Measurements from ENCODE around the gene GTF2E1. TPM values are rescaled to one million over a fixed set of nuclear protein-coding genes. Genes with fewer than 3 reads are reported as not detected.
"Not testable (repeated sequence)": the region's sequence is repeated elsewhere in the genome, so short reads cannot be mapped to it uniquely, and the experiment has no call there.

GTF2E1 gene
- total RNA-seq (2014; rRNA removed; shearing (Covaris generic)): 20.4 and 35.4 TPM in 2 replicates

DNA sequence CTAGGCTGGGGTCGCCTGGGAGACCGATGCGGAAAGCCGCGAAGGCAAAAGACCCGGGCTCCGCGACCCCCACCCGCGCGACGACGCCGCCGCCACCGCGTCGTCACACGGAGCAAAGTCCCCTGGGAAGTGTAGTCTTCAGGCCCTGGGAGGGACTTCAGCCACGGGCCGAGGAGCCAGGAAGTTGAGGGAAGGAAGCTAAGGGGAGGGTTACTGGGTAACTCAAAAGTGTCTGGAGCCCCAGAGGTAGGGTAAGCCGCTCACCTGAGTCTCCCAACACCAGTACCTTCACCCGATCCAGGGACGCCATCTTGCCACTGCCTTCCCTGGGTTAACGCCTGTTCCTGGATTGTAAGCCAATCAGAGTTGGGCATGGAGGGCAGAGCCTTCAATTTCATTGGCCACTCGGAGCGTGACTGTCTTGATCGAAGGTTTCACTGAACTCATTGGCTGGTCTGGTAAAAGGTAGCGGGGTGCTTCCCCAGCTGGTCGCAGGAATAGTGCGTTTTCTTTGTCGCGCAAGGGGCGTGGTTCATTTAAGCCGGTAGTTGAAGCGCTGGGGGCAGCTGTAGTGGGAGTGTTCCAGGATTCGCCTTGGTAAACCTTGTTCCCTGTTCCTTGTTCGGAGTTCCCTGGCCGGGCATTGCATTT is at the start of gene GTF2E1, which contains the start of gene RABL3:
Gene GTF2E1 (plus strand): TSS at position 547 of the 651 bp plus-strand sequence. CDS start 7,809 bp downstream, outside the sequence.
Gene RABL3 (minus strand): TSS at position 319 of the 651 bp plus-strand sequence. CDS start 9 bp downstream, at position 310.
- in situ Hi-C loops (cut with HindIII; ENCODE audit: low sequenced_read_pairs): no loop called here
- DNase-seq (ENCODE audit: low spot score): peak; percentile 100

- in situ Hi-C loops (cut with HindIII; ENCODE audit: low sequenced_read_pairs): no loop called here
- no peak for DNase-seq (ENCODE audit: low spot score)
Measured at GRCh38 chr3:120693439-120694171, 48.9 kb upstream of the GTF2E1 start.

DNA sequence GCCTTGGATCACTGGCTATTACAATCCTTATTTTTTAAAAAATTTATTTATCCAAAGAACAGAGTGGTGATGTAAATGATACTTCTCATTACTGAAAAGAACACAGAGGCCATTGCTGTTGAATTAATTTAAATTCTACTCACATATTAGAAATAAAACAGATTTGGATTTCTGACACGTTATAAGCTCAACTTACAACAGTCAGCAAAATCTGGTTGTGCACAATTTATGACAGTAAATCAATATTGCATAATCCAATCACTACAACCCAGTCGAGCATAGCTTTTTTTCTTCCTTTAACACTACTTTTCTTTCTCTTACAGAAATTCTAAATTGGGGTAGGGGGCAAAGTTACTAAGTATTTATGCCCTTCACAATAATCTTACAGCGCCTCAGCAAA is 43.2 kb upstream of the GTF2E1 start:
- no peak for DNase-seq (ENCODE audit: low spot score)
- in situ Hi-C loops (cut with HindIII; ENCODE audit: low sequenced_read_pairs): no loop called here

GRCh38 chr3:120705884-120706582 is 36.5 kb upstream of the GTF2E1 start:
- DNase-seq (ENCODE audit: low spot score): no peak
- in situ Hi-C loops (cut with HindIII; ENCODE audit: low sequenced_read_pairs): no loop called here

DNA sequence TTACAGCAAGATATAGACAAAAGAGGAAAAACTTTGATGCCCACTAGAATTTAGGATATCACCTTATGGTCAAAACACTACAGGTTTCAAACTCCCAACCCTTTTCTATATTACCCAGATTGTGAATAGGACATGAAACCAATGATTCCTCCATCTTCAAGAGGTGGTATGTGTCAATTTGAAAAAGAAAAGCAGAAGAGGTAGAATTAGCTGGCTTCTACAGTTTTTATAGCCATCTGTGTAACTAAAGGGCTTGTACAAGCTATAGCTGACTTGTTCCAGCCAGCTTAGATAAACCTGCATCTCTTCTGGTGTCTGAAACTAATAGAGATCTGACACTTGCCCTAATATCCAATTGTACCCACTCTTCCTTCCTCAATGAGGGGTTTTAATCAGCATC is 35.6 kb upstream of the GTF2E1 start:
- in situ Hi-C loops (cut with HindIII; ENCODE audit: low sequenced_read_pairs): no loop called here
- DNase-seq (ENCODE audit: low spot score): no peak

DNA sequence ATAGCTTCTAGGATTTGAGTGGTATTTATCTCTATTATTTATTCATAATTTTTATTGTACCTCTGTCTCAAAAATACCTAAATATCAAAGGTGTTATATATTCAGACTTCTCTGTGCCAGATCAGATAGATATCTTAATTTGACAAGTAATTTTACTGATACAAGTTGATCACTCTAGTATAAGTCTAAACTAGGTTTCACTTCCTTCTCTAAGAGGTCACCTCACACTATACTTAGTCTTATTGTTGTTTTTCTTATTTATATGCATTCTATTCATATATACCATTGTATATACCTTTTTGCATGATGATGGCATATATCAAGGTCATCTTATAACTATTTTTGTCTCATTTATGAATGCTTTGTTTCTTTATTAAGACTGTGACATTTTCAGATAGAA is 34.1 kb upstream of the GTF2E1 start:
- no peak for DNase-seq (ENCODE audit: low spot score)
- in situ Hi-C loops (cut with HindIII; ENCODE audit: low sequenced_read_pairs): no loop called here

DNA sequence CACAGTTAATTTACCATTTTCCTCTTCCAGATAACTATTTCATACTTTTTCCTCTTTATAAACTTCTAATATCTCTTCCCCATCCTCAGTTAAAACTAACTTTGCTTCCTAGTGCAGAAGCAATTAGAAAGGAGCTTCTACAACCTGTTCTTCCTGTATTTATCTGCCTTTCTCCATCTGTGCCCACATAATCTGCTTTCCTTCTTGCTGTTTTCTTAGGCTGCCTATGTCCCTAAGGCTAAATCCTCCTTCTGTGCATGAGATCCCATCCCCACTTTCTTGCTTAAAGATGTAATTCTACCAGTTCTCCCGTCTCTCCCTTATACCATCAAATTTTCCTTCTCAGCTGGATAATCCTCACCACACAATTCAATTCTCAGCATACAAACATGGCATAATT is 32.2 kb upstream of the GTF2E1 start:
- in situ Hi-C loops (cut with HindIII; ENCODE audit: low sequenced_read_pairs): no loop called here
- DNase-seq (ENCODE audit: low spot score): no peak

DNA sequence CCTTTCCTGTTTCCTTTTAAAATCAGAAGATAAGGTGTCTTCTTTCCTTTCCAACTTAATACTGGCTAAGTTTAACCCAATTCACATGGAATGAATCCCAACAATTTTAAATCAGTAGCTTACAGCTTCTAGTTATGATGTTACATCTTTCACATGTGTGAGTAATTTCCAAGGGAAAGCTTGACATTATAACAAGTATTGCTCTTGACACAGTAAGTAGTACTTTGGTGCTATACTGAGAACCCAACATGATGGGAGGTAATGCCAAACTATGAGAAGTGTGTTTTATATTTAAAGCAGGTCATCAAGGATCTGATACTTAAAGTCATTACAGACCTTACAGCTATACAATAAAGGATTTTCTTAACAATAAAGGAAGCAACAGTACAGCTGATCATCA is 29.3 kb upstream of the GTF2E1 start:
- in situ Hi-C loops (cut with HindIII; ENCODE audit: low sequenced_read_pairs): no loop called here
- DNase-seq (ENCODE audit: low spot score): no peak

GRCh38 chr3:120719167-120719834 is 23.2 kb upstream of the GTF2E1 start:
- in situ Hi-C loops (cut with HindIII; ENCODE audit: low sequenced_read_pairs): not testable (repeated sequence)
- DNase-seq (ENCODE audit: low spot score): peak; percentile 73

- in situ Hi-C loops (cut with HindIII; ENCODE audit: low sequenced_read_pairs): no loop called here
- no peak for DNase-seq (ENCODE audit: low spot score)
Measured at GRCh38 chr3:120726791-120727190, 15.8 kb upstream of the GTF2E1 start.

DNA sequence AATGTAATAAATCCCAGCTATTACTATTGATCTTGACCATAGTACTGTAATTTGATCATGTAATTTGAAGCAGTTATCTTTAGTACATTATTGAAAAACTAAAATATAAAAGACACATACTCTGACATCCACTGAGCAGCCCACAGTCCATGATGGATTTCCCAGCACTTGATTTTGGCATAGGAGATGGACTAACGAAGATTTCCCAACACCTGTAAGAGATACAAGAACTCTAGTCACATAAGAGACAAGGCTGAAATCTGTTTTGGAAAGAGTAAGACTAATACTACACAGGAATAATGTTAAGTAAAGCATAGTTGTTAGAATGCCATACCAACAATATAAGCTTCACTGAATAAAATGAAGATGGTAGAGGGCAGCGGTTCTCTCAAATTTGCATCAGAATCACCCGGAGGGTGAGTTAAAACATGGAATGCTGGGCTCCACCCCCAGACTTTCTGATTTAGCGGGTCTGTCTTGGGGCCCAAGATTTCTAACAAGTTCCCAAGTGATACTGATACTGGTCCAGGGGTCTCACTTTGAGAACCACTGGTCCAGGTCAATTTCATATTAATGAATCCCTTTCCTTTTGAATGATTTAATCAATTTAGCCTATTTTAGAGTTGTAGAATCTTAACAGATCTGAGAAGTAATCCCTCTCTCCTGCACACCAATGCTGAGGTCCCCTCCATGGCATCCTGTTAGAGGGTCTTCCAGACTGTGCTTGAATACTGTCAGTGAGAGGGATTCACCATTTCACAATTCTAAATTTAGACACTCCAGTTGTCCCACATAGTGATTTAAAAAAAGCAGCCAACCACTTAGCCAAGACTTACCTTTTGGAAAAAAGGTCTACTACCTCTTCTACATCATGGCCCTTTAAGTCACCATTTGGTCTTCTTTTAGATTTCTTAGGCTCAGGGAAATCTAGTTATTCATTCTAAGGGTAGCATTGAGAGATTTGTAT is 11.7 kb upstream of the GTF2E1 start:
- in situ Hi-C loops (cut with HindIII; ENCODE audit: low sequenced_read_pairs): no loop called here
- no peak for DNase-seq (ENCODE audit: low spot score)

GRCh38 chr3:120738006-120738405 is 4.5 kb upstream of the GTF2E1 start:
- DNase-seq (ENCODE audit: low spot score); in situ Hi-C loops (cut with HindIII; ENCODE audit: low sequenced_read_pairs): not testable (repeated sequence)

DNA sequence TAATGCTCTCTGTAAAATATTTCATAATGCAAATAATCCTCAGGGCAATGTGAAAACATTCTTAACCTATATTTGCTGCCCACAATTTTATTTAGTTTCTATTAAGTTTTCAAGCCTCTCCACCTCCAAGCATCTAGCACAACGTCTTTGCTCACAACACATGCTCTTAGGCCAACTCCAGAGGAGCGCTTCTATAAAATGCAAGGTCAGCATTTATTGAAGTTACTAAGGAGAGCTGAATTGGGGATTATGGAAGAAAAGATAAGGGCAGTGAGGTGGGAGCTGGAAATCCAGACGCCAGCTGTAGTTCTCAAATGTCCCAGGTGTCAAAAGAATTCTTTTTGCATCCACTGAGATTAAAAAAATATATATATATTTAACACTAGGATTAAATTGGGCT is 1.2 kb upstream of the GTF2E1 start:
- in situ Hi-C loops (cut with HindIII; ENCODE audit: low sequenced_read_pairs): no loop called here
- no peak for DNase-seq (ENCODE audit: low spot score)

DNA sequence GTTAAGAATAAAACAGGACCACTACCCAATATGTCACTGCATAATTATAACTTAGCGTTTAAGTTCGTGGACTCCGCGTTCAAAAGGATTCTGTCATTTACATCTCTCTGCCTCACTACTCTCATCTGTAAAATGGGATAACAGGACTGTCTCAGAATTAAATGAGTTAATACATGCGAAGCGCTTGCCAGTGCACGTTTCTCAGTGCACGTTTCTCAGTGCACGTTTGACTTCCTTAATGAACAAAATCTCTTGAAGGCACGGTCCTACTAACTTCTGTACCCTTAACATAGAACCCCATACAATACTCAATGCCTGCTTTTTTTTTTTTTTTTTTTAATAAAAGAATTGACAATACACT is 727 bp upstream of the GTF2E1 start:
- in situ Hi-C loops (cut with HindIII; ENCODE audit: low sequenced_read_pairs): no loop called here
- DNase-seq (ENCODE audit: low spot score): no peak

GRCh38 chr3:120742849-120743365 is 363 bp downstream of the GTF2E1 start:
- in situ Hi-C loops (cut with HindIII; ENCODE audit: low sequenced_read_pairs): no loop called here
- DNase-seq (ENCODE audit: low spot score): peak; percentile 30

GRCh38 chr3:120743556-120744195 is 1.1 kb downstream of the GTF2E1 start:
- in situ Hi-C loops (cut with HindIII; ENCODE audit: low sequenced_read_pairs): no loop called here
- no peak for DNase-seq (ENCODE audit: low spot score)

DNA sequence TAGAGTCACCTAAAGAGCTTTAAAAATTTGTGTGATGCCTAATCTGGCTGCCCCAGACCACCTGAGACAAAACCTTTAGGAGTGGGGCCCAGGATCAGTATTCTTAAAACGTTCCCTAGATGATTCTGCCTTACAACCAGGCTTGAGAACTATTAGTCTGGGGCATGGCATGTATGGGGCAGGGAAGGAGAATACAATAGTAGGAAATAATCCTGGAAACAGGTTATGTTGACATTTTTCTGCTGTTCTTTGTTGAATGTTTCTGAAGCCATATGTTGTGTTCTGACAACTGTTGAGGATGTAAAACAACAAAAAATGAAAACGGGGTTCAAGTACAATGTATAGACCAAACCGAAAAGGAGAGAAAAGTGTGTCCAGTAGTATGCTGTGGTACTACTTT is 2.9 kb downstream of the GTF2E1 start:
- in situ Hi-C loops (cut with HindIII; ENCODE audit: low sequenced_read_pairs): no loop called here

GRCh38 chr3:120749843-120750242 is 7.3 kb downstream of the GTF2E1 start:
- in situ Hi-C loops (cut with HindIII; ENCODE audit: low sequenced_read_pairs): no loop called here

More for the DNA sequence above, 2.9 kb downstream of the GTF2E1 start:
- no peak for DNase-seq (ENCODE audit: low spot score)

More at GRCh38 chr3:120749843-120750242, 7.3 kb downstream of the GTF2E1 start:
- DNase-seq (ENCODE audit: low spot score): no peak

Measured in G401 (cell line).